H9 (cell line): ENCODE results near the gene RNPS1. TPM values are rescaled to one million over a fixed set of nuclear protein-coding genes. Genes with fewer than 3 reads are reported as not detected.

ENCODE experiments used
- DNase-seq: peaks from one replicate; pipeline ENCODE4 v3.0.0-alpha.2; 2017
- H2AFZ ChIP-seq: one replicate; pipeline ENCODE4 v1.6.1; 2013; ENCODE audit warnings: mild to moderate bottlenecking, low read length, control low read depth, moderate library complexity
- H2AK5ac ChIP-seq: 2 replicates; pipeline ENCODE4 v1.6.1; 2013; ENCODE audit warnings: low read length, control low read depth, mixed read lengths; ENCODE audit not compliant: insufficient read length
- H2BK120ac ChIP-seq: one replicate; pipeline ENCODE4 v1.6.1; 2013; ENCODE audit warnings: low read depth, mild to moderate bottlenecking, low read length, control low read depth, inconsistent platforms; ENCODE audit not compliant: poor library complexity, severe bottlenecking
- H2BK12ac ChIP-seq: 2 replicates; pipeline ENCODE4 v1.6.1; 2013; ENCODE audit warnings: low read length, control low read depth, mixed read lengths, low read depth; ENCODE audit not compliant: insufficient read length
- H2BK15ac ChIP-seq: 2 replicates; pipeline ENCODE4 v1.6.1; 2013; ENCODE audit warnings: low read depth, low read length, control low read depth
- H2BK20ac ChIP-seq: one replicate; pipeline ENCODE4 v1.6.1; 2013; ENCODE audit warnings: low read depth, mild to moderate bottlenecking, low read length, control low read depth, inconsistent platforms; ENCODE audit not compliant: poor library complexity, severe bottlenecking
- H2BK5ac ChIP-seq: 2 replicates; pipeline ENCODE4 v1.6.1; 2013; ENCODE audit warnings: low read length, control low read depth, mixed read lengths; ENCODE audit not compliant: insufficient read length
- H3K14ac ChIP-seq: 2 replicates; pipeline ENCODE4 v1.6.1; 2013; ENCODE audit warnings: low read length, control low read depth; ENCODE audit not compliant: insufficient read depth
- H3K18ac ChIP-seq: 2 replicates; pipeline ENCODE4 v1.6.1; 2013; ENCODE audit warnings: low read depth, mild to moderate bottlenecking, mixed read lengths, low read length, control low read depth; ENCODE audit not compliant: insufficient read length
- H3K23ac ChIP-seq: 2 replicates; pipeline ENCODE4 v1.6.1; 2013; ENCODE audit warnings: low read length, control low read depth, mixed read lengths, low read depth; ENCODE audit not compliant: insufficient read length
- H3K23me2 ChIP-seq: 2 replicates; pipeline ENCODE4 v1.6.1; 2013; ENCODE audit warnings: low read depth, mild to moderate bottlenecking, mixed read lengths, low read length, control low read depth; ENCODE audit not compliant: insufficient read length, poor library complexity, severe bottlenecking
- H3K27ac ChIP-seq: 2 replicates; pipeline ENCODE4 v1.5.1; 2013; ENCODE audit warnings: low read length, control low read depth, mixed read lengths, low read depth; ENCODE audit not compliant: insufficient read length
- H3K27me3 ChIP-seq: 2 replicates; pipeline ENCODE4 v1.6.1; 2013; ENCODE audit warnings: low read length, control low read depth, inconsistent platforms; ENCODE audit not compliant: insufficient read depth
- H3K4ac ChIP-seq: 2 replicates; pipeline ENCODE4 v1.6.1; 2013; ENCODE audit warnings: low read depth, mild to moderate bottlenecking, control low read depth, inconsistent platforms, low read length, moderate library complexity
- H3K4me1 ChIP-seq: 2 replicates; pipeline ENCODE4 v1.6.1; 2013; ENCODE audit warnings: low read length, control low read depth, inconsistent platforms; ENCODE audit not compliant: insufficient read depth
- H3K4me2 ChIP-seq: 2 replicates; pipeline ENCODE4 v1.6.1; 2013; ENCODE audit warnings: low read length, control low read depth, mixed read lengths; ENCODE audit not compliant: insufficient read length, insufficient read depth
- H3K56ac ChIP-seq: 2 replicates; pipeline ENCODE4 v1.6.1; 2013; ENCODE audit warnings: low read depth, mild to moderate bottlenecking, mixed read lengths, low read length, control low read depth; ENCODE audit not compliant: insufficient read length
- H3K79me1 ChIP-seq: 2 replicates; pipeline ENCODE4 v1.6.1; 2013; ENCODE audit warnings: low read depth, mild to moderate bottlenecking, moderate library complexity, low read length, control low read depth, inconsistent platforms; ENCODE audit not compliant: insufficient read depth, poor library complexity, severe bottlenecking
- H3K79me2 ChIP-seq: 2 replicates; pipeline ENCODE4 v1.6.1; 2013; ENCODE audit warnings: low read length, control low read depth, inconsistent platforms; ENCODE audit not compliant: insufficient read depth
- H3K9ac ChIP-seq: 2 replicates; pipeline ENCODE4 v1.6.1; 2013; ENCODE audit warnings: low read length, control low read depth, mixed read lengths; ENCODE audit not compliant: insufficient read length; ENCODE audit errors: extremely low read depth
- H3K9me3 ChIP-seq: one replicate; pipeline ENCODE4 v1.6.1; 2013; ENCODE audit warnings: low read depth, low read length, inconsistent platforms; ENCODE audit not compliant: control insufficient read depth
- H3T11ph ChIP-seq: one replicate; pipeline ENCODE4 v1.6.1; 2013; ENCODE audit warnings: mild to moderate bottlenecking, low read length, control low read depth, inconsistent platforms
- H4K20me1 ChIP-seq: one replicate; pipeline ENCODE4 v1.6.1; 2013; ENCODE audit not compliant: control insufficient read depth, insufficient read length, insufficient read depth
- H4K5ac ChIP-seq: 2 replicates; pipeline ENCODE4 v1.6.1; 2013; ENCODE audit warnings: low read depth, mild to moderate bottlenecking, mixed read lengths, low read length, control low read depth; ENCODE audit not compliant: insufficient read length
- H4K8ac ChIP-seq: replicated peaks from 2 replicates; pipeline ENCODE4 v1.6.1; 2013; ENCODE audit warnings: low read length, control low read depth, mixed read lengths, low read depth; ENCODE audit not compliant: insufficient read length
- H4K91ac ChIP-seq: 2 replicates; pipeline ENCODE4 v1.6.1; 2013; ENCODE audit warnings: low read depth, mild to moderate bottlenecking, moderate library complexity, mixed read lengths, low read length, control low read depth; ENCODE audit not compliant: insufficient read length
- H3K27ac Mint-ChIP-seq, 3 experiments: 2 replicates in 2 of 3; 3 replicates in 1 of 3; pipeline ENCODE4 v1.8.0; 2020 to 2021; ENCODE audit warnings: mixed read lengths in 3 of 3, mild to moderate bottlenecking in 1 of 3, moderate library complexity in 1 of 3
- H3K27me3 Mint-ChIP-seq: 2 replicates; pipeline ENCODE4 v1.8.0; 2021; ENCODE audit warnings: low read depth, mild to moderate bottlenecking, moderate library complexity, mixed read lengths
- H3K36me3 Mint-ChIP-seq, 3 experiments: 2 replicates in 2 of 3; 3 replicates in 1 of 3; pipeline ENCODE4 v1.8.0; 2020 to 2021; ENCODE audit warnings: low read depth in 3 of 3, mixed read lengths in 3 of 3; ENCODE audit not compliant: insufficient read depth in 1 of 3
- H3K4me1 Mint-ChIP-seq, 2 experiments: 2 replicates each; pipeline ENCODE4 v1.8.0; 2020; ENCODE audit warnings: mixed read lengths in 2 of 2
- H3K4me3 Mint-ChIP-seq, 2 experiments: 2 replicates in 1 of 2; 3 replicates in 1 of 2; pipeline ENCODE4 v1.8.0; 2020 to 2021; ENCODE audit warnings: mild to moderate bottlenecking in 2 of 2, mixed read lengths in 2 of 2, moderate library complexity in 1 of 2
- H3K9me3 Mint-ChIP-seq, 2 experiments: 2 replicates in 1 of 2; 3 replicates in 1 of 2; pipeline ENCODE4 v1.8.0; 2020; ENCODE audit warnings: mild to moderate bottlenecking in 2 of 2, mixed read lengths in 2 of 2, moderate library complexity in 1 of 2
- CTCF ChIP-seq: fragments of 200-600 bp; sonication (generic); conservative IDR thresholded peaks from 3 replicates; pipeline ENCODE4 v1.8.0; 2021; ENCODE audit warnings: antibody characterized with exemption, mild to moderate bottlenecking
- WGBS: extraction: QIAGEN DNeasy Blood & Tissue Kit; methylation state at CpG from one replicate; pipeline ENCODE4 v1.1.7; 2013; ENCODE audit warnings: missing lambda C conversion rate, low lambda C conversion rate, mixed read lengths; ENCODE audit not compliant: insufficient read length; ENCODE audit errors: extremely low coverage; 5-methylcytosine and 5-hydroxymethylcytosine counted together
- total RNA-seq: library from RNA; stranded (reverse); gene quantifications from 2 replicates; pipeline ENCODE4 v1.2.1, GENCODE V29; 2021

Gene RNPS1
- total RNA-seq, 1 experiment from 2014 or later = 384 TPM

GRCh38 chr16:2276368-2277195 lies 8.7 kb upstream of the RNPS1 start:
- no peak overlapping the region for H2BK20ac ChIP-seq
- no CpG with 5 or more reads among the region's 26 CpGs for WGBS
- no peak overlapping the region for H3K4me2 ChIP-seq
- no peaks in the 10 kb centered on the region for H3K79me2 ChIP-seq
- H3K56ac ChIP-seq = no peak overlapping the region
- H3K23ac ChIP-seq = no peak overlapping the region
- no peak overlapping the region for H3K27ac ChIP-seq
- DNase-seq = no peak
- no peak overlapping the region for H3T11ph ChIP-seq
- no peak overlapping the region for H2BK15ac ChIP-seq
- H3K18ac ChIP-seq = no peak overlapping the region
- TF ChIP-seq CTCF = no peak
- H3K14ac ChIP-seq = no peak overlapping the region; the same call in 1 of the 2 replicates
- H3K36me3 Mint-ChIP-seq = peaks cover 0 to 7% (median 3%) of the 10 kb centered on the region in 3 experiments; a peak in 4 of 7 replicates
- no peak overlapping the region for H3K4me3 Mint-ChIP-seq
- no peaks in the 10 kb centered on the region for H3K9me3 Mint-ChIP-seq
- H3K27me3 Mint-ChIP-seq = peaks cover 7% of the 10 kb centered on the region; the same call in 1 of the 2 replicates
- no peaks in the 10 kb centered on the region for H3K79me1 ChIP-seq
- no peaks in the 10 kb centered on the region for H4K20me1 ChIP-seq
- H3K23me2 ChIP-seq = no peaks in the 10 kb centered on the region
- peaks cover 5 to 17% of the 10 kb centered on the region in 2 experiments for H3K4me1 Mint-ChIP-seq
- H2AFZ ChIP-seq = no peak overlapping the region
- no peak overlapping the region for H4K91ac ChIP-seq
- no peaks in the 10 kb centered on the region for H3K4me1 ChIP-seq
- no peak overlapping the region for H3K4ac ChIP-seq
- H4K5ac ChIP-seq = no peak overlapping the region
- no peak overlapping the region for H2BK120ac ChIP-seq
- no peaks in the 10 kb centered on the region for H3K9me3 ChIP-seq
- H3K27ac Mint-ChIP-seq = 0 out of 7 replicates have a peak overlapping the region, but pooled peaks of 1 of the 3 experiments have one; percentile 27
- no peak overlapping the region for H4K8ac ChIP-seq
- no peaks in the 10 kb centered on the region for H3K27me3 ChIP-seq
- H2BK5ac ChIP-seq = no peak overlapping the region
- H2AK5ac ChIP-seq = no peak overlapping the region
- no peak overlapping the region for H3K9ac ChIP-seq
- H2BK12ac ChIP-seq = no peak overlapping the region
